ENCODE data around the gene FA2H.

The FA2H gene

DNA sequence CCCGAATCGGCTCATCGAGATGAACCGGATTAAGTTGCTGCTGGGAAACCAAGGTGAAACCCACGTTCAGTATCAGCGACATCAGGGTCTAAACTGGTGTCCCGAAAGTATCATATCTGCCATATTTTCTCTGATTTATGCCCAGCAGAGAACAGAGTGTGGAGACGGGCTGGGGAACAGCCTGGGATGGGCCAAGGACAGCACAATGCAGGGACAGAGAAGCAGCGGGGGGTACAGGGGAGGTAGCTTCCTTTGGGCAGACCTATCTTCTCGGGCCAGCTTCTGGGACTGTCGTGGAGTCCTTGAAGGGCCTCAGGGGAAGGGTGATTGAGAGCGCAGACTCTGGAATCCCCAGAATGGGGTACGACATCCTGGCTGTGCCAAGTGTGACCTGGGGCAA, 56.5 kb downstream of the FA2H start:
- TF ChIP-seq POLR2A (IDR thresholded peaks at IDR 0.05; ENCODE audit: low read depth, low read length) (no peak), POLR2AphosphoS5 (IDR thresholded peaks at IDR 0.05; ENCODE audit: low read depth, low read length) (no peak), TAF1 (IDR thresholded peaks at IDR 0.05; ENCODE audit: borderline replicate concordance, low read depth, low read length) (no peak)
- FAIRE-seq (no peak), DNase-seq (ENCODE audit: insufficient read length) (no peak)

DNA sequence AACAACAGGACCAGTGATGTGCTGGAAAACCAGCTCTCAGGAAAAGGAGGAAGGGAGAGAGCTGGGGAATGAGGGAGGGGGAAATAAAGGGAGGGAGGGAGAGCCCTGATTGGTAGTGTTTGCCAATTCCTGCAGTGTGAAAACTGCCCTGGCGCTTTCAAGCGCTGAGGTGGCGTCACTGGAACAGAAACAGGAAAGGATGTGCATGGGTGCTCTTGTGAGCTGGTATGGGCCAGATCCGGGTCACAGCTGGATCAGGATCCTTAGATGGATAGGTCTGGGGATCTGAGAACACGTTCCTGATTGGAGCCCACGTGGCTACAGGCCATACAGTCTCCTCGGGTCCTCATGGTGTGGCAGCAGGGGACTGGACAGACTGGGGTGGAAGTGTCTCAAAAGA, 57.3 kb downstream of the FA2H start:
- no peak for DNase-seq (ENCODE audit: insufficient read length)

DNA sequence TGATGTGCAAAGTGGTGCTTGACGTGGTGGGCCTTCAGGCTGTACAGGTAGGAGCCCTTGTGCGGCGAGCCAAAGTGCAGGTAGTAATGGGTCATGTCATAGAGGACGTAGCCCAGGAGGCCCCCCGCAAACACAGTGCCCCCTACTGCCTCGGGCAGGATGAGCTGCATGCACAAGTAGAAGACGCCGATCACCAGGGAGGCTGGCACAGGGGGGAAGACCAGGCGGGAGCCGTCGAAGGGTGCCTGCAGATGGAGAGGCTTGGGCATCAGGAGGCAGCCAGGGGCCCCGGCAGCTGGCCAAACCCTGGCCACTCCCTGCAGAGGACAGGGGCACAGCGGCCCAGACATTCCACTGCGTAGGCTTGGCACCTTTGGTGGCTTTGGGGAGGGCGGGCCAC, 58.3 kb downstream of the FA2H start:
- no peak for FAIRE-seq
- TF ChIP-seq POLR2AphosphoS5 (IDR thresholded peaks at IDR 0.05; ENCODE audit: low read depth, low read length), result no peak
- TF ChIP-seq POLR2A (IDR thresholded peaks at IDR 0.05; ENCODE audit: low read depth, low read length), result no peak
- no peak for TF ChIP-seq TAF1 (IDR thresholded peaks at IDR 0.05; ENCODE audit: borderline replicate concordance, low read depth, low read length)
- DNase-seq (ENCODE audit: insufficient read length), result no peak

More for the DNA sequence above, 57.3 kb downstream of the FA2H start:
- TF ChIP-seq POLR2AphosphoS5 (IDR thresholded peaks at IDR 0.05; ENCODE audit: low read depth, low read length) (no peak), POLR2A (IDR thresholded peaks at IDR 0.05; ENCODE audit: low read depth, low read length) (no peak), TAF1 (IDR thresholded peaks at IDR 0.05; ENCODE audit: borderline replicate concordance, low read depth, low read length) (no peak)
- no peak for FAIRE-seq

DNA sequence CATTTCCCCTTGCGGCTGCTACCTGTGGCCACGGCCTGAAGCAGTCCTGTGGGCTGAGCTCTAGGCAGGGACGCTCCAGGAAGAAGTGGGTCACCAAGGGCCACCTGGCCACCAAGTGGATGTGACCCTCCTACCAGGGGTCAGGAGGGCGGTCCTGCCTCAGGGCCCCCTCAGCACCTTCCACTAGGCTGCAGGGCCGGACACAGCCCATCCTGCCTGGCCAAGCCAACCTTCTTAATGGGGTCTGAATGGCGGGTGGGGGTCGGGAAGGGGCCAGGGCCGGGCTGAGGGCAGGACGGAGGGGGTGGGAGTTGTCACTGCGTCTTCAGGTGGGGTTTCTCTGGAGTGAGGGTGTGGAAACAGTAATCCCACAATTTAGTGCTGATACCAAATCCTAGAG, 60.7 kb downstream of the FA2H start:
- FAIRE-seq (no peak), DNase-seq (ENCODE audit: insufficient read length) (no peak)
- no peak for TF ChIP-seq TAF1 (IDR thresholded peaks at IDR 0.05; ENCODE audit: borderline replicate concordance, low read depth, low read length)
- no peak for TF ChIP-seq POLR2AphosphoS5 (IDR thresholded peaks at IDR 0.05; ENCODE audit: low read depth, low read length)
- no peak for TF ChIP-seq POLR2A (IDR thresholded peaks at IDR 0.05; ENCODE audit: low read depth, low read length)

DNA sequence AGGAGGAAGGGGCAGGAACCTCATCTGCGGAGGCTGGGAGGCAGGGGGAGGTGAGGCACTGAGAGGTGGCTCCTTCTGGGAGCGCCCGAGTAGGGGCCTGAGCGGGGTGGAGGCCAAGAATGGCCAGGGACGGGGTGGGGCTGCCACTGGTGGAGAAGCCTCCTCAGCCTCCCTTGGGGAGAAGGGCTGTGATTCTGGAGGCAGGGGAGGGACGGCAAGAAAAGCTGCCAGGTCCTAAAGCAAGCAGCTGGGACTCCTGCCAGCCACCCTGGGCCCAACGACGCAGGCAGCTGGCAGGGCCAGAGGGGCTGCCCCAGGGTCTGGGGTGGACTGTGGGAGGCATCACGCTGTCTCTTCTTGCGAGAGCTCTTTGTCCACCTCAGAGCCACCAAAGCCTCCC, 61.3 kb downstream of the FA2H start:
- no peak for FAIRE-seq
- no peak for DNase-seq (ENCODE audit: insufficient read length)
- TF ChIP-seq POLR2A (IDR thresholded peaks at IDR 0.05; ENCODE audit: low read depth, low read length), result no peak
- TF ChIP-seq TAF1 (IDR thresholded peaks at IDR 0.05; ENCODE audit: borderline replicate concordance, low read depth, low read length), result no peak
- TF ChIP-seq POLR2AphosphoS5 (IDR thresholded peaks at IDR 0.05; ENCODE audit: low read depth, low read length), result no peak

DNA sequence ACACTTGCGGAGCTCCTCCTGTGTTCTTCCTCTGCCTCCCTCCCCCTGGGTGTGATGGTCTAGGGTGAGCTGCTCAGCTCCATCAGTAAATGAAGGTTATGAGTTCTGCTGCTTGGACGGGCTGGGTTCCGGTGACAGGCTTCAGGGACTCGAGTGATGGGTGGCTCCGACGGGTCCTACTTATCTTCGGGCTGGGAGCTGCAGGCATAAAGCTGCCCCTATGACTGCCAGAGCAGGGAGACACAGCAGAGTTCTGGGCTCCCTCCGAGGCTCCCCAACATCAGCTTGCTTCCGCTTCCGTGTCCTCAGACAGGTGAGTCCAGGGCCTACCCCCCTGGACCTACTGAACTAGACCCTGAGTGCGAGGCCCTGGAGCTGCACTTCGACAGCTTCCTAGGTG, 62.7 kb downstream of the FA2H start:
- TF ChIP-seq POLR2AphosphoS5 (IDR thresholded peaks at IDR 0.05; ENCODE audit: low read depth, low read length) (no peak), TAF1 (IDR thresholded peaks at IDR 0.05; ENCODE audit: borderline replicate concordance, low read depth, low read length) (no peak), POLR2A (IDR thresholded peaks at IDR 0.05; ENCODE audit: low read depth, low read length) (no peak)
- no peak for FAIRE-seq
- no peak for DNase-seq (ENCODE audit: insufficient read length)

DNA sequence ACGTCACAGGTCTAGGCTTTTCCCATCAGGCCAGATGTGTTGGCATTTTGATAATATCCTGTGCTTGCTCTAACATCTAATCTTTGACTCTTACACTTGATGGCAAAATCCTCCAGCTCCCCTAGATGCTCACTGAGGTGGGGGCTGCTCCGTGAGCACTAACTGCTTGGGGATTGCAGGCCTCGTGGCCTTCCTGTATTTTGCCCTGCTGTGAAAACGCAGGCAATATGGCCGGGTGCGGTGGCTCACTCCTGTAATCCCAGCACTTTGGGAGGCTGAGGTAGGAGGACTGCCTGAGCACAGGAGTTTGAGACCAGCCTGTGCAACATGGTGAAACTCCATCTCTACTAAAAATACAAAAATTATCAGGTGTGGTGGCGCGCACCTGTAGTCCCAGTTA, 64.2 kb downstream of the FA2H start:
- FAIRE-seq (no peak), DNase-seq (ENCODE audit: insufficient read length) (no peak)
- TF ChIP-seq TAF1 (IDR thresholded peaks at IDR 0.05; ENCODE audit: borderline replicate concordance, low read depth, low read length) (no peak), POLR2A (IDR thresholded peaks at IDR 0.05; ENCODE audit: low read depth, low read length) (no peak), POLR2AphosphoS5 (IDR thresholded peaks at IDR 0.05; ENCODE audit: low read depth, low read length) (no peak)

DNA sequence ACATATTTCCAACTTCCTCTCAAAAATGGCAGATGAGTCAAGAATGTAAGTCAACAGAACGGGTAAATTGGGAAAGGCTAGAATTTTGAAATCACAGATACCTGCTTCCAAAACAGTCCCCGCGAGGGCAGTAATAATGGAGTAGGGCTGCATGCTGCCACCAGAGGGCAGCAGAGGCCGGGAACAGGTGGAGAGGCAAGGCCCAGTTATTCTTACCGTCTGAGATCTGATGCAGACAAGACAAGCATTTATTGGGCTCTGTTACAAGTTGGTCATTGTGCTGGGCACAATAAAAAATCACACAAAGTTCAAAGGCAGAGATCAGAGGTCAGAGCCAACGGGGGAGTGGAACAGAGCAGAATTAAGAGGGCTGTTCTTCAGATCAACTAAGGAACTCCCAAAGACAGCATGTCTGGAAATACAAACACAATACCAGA, 65.2 kb downstream of the FA2H start:
- TF ChIP-seq POLR2AphosphoS5 (IDR thresholded peaks at IDR 0.05; ENCODE audit: low read depth, low read length) (no peak), POLR2A (IDR thresholded peaks at IDR 0.05; ENCODE audit: low read depth, low read length) (no peak), TAF1 (IDR thresholded peaks at IDR 0.05; ENCODE audit: borderline replicate concordance, low read depth, low read length) (no peak)
- no peak for DNase-seq (ENCODE audit: insufficient read length)
- peak; percentile 96 for FAIRE-seq

DNA sequence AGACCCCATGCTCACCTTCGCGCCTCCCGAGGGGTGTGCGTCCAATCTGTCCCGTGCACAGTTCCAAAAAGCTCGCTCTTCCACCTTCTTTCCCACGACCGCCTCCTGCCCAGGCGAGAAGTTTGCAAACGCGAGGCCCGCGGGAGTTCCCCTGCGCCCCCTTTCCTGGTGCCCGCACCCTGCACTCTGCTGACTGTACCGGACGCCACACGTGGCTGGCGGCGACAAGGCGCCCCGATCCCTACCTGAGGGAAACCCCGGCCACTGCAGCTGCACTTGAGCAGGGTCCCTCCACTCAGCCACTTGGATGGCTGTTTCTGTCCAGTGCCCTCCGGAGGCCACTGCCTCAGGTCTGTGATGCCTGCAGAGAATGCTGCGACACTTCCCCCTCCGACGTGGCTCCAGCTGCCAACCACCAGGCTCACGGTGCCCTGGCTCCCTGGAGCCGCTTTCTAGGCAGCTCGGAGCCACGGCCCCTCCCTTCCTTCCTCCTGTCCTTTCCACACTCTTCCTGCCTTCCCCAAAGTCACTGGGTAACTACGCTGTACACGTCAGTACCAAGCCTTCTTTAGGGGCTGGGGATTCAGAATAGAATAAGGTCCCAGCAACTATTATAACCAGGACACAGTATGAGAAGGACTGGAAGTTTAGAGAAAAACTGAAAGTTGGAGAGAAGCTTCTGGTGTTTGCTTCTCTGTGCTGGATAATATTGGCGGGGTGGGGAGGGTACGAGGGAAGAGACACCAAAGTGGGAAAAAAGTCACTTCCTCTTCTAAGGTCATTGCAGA, 74.0 kb downstream of the FA2H start, which contains the start of gene MLKL:
Gene MLKL, minus strand, starts transcription at position 425 of the 788 bp plus-strand sequence. CDS start 5,105 bp downstream, outside the sequence.
- TF ChIP-seq POLR2A (IDR thresholded peaks at IDR 0.05; ENCODE audit: low read depth, low read length) (peak; percentile 61), TAF1 (IDR thresholded peaks at IDR 0.05; ENCODE audit: borderline replicate concordance, low read depth, low read length) (peak; percentile 23; the same call in 1 of the 2 replicates), POLR2AphosphoS5 (IDR thresholded peaks at IDR 0.05; ENCODE audit: low read depth, low read length) (0 out of 2 replicates have a peak, but pooled peaks have one; percentile 69)
- DNase-seq (ENCODE audit: insufficient read length), result no peak
- peak; percentile 80 for FAIRE-seq

DNA sequence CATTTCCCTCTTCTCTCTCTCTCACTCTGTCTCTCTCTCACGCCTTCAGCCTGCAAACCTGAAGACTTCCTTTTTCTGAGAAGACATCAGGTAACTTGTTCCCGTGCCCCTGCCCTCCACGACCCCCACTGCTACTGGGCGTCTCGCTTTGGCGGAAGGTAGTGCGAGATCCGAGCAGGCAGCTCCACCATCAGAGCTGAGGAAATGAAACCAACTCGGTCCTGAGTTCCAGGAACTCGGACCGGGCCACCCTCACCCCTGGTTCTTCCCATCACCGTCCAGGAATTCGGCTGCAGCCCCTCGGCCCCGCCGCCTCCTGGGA, 74.5 kb downstream of the FA2H start:
- TF ChIP-seq TAF1 (IDR thresholded peaks at IDR 0.05; ENCODE audit: borderline replicate concordance, low read depth, low read length) (no peak), POLR2A (IDR thresholded peaks at IDR 0.05; ENCODE audit: low read depth, low read length) (no peak), POLR2AphosphoS5 (IDR thresholded peaks at IDR 0.05; ENCODE audit: low read depth, low read length) (no peak)

DNA sequence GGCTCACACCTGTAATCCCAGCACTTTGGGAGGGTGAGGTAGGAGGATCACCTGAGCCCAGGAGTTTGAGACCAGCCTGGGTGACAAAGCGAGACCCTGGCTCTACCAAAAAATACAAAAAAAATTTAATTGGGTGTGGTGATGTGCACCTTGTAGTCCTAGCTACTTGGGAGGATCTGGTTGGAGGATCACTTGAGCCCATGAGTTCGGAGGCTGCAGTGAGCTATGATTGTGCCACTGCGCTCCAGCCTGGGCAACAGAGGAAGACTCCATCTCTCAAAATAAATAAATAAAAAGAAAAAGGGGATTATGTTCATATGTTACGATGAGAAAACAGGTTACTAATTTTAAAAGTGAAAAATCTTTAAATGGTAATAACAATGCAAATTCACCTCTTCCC, 75.0 kb downstream of the FA2H start:
- FAIRE-seq (no peak), DNase-seq (ENCODE audit: insufficient read length) (no peak)
- no peak for TF ChIP-seq TAF1 (IDR thresholded peaks at IDR 0.05; ENCODE audit: borderline replicate concordance, low read depth, low read length)
- no peak for TF ChIP-seq POLR2A (IDR thresholded peaks at IDR 0.05; ENCODE audit: low read depth, low read length)
- no peak for TF ChIP-seq POLR2AphosphoS5 (IDR thresholded peaks at IDR 0.05; ENCODE audit: low read depth, low read length)

More for the DNA sequence above, 74.5 kb downstream of the FA2H start:
- FAIRE-seq (no peak), DNase-seq (ENCODE audit: insufficient read length) (peak; percentile 50)

DNA sequence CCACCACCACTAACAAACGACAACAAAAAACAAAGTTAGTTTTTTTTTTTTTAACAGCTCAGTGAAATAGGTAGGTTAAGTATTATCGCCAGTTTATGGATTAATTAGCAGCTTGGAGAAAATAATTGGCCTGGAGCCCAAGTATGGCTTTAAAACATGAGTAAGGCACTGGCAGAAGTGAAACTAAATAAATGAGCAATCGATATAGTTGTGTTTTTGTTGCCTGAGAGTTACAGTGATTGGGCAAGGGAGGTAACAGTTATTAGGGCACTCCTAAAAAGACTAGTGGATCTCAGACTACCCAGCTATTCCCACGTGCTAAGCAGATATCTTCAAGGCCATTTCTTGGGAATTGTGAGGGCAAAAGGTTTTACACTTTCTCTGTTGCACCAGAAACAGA, 76.4 kb downstream of the FA2H start:
- no peak for TF ChIP-seq TAF1 (IDR thresholded peaks at IDR 0.05; ENCODE audit: borderline replicate concordance, low read depth, low read length)
- TF ChIP-seq POLR2AphosphoS5 (IDR thresholded peaks at IDR 0.05; ENCODE audit: low read depth, low read length), result no peak
- TF ChIP-seq POLR2A (IDR thresholded peaks at IDR 0.05; ENCODE audit: low read depth, low read length), result no peak
- FAIRE-seq (peak; percentile 50), DNase-seq (ENCODE audit: insufficient read length) (no peak)

Data from GM12892 (cell line).